ENCODE results near the gene VWF.
"Not testable (repeated sequence)": the region's sequence is repeated elsewhere in the genome, so short reads cannot be mapped to it uniquely, and the experiment has no call there.

VWF gene

DNA sequence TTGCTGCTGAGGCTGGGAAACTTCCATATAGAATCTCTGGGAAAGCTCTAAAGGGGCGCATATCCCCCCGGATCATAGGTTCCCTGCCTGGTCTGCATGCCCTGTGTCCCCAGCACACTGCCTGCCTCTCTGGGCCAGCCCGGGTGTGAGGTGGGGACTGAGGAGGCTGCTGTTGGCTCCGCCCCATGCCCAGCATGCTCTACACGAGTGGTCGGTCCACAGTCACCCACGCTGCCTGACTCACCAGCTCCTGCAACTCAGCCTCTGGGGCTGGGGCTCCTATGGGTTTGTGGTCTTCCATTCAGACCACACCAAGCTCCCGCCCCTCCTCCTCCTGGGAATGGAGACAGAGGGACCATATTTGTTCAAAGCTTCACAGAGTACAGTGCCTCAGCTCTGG is 90.9 kb downstream of the VWF start:
- no peaks in the 10 kb centered on the region for H3K9me3 ChIP-seq (replicated peaks in 1 of 11)
- H3K27ac ChIP-seq = no peak overlapping the region
- no peaks in the 10 kb centered on the region for H3K27me3 ChIP-seq
- no peak overlapping the region for H3K4me3 ChIP-seq
- H3K9ac ChIP-seq = no peak overlapping the region
- H3K4me1 ChIP-seq = no peaks in the 10 kb centered on the region
- no peaks in the 10 kb centered on the region for H3K36me3 ChIP-seq
- TF ChIP-seq Cebpa-rat (IDR thresholded peaks at IDR 0.05) = no peak
- H3K4me2 ChIP-seq = no peak overlapping the region
- H4K20me1 ChIP-seq = no peaks in the 10 kb centered on the region; a peak in 1 of 22 replicates

DNA sequence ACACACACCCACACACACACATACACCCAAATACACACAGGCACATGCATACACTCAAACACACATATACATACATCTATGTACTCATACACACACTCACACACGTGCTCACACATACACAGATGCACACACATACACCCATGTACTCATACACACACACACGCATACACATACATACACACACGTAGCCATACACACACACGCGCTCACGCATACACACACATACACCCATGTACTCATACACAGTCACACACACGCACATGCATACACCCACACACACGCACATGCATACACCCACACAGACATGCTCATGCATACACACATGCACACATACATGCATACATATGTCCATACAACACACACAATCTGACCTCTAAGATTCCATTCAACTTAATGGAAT is 91.7 kb downstream of the VWF start:
- Histone ChIP-seq H3K4me1 (no peaks in the 10 kb centered on the region), H3K4me2 (no peak overlapping the region), H3K4me3 (no peak overlapping the region), H3K9me3 (replicated peaks in 1 of 11) (peaks cover 0 to 5% (median 0%) of the 10 kb centered on the region in 11 experiments; a peak in 3 of 22 replicates), H3K36me3 (no peaks in the 10 kb centered on the region), H3K9ac (no peak overlapping the region), H3K27me3 (no peaks in the 10 kb centered on the region), H3K27ac (no peak overlapping the region), H4K20me1 (no peaks in the 10 kb centered on the region; a peak in 1 of 22 replicates)
- no peak for TF ChIP-seq Cebpa-rat (IDR thresholded peaks at IDR 0.05)

DNA sequence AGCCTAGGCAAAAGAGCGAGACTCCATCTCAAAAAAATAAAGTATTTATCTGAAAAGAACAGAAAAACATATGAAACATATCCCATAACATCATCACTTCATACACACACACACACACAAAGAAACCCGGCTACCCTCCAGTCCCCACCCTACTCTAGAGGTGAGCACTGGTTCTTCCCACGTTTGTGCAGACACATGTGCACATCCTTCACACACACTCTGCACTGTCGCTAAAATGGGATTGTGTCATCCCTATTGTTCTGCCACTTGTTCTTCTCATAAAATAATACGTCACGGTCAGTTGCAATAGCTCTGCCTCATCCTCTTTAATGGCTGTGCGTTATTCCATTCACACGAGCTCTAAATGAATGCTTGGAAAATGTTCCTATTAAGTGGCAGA is 93.5 kb downstream of the VWF start:
- TF ChIP-seq Cebpa-rat (IDR thresholded peaks at IDR 0.05) = no peak
- Histone ChIP-seq H3K4me2 (no peak overlapping the region), H3K9me3 (replicated peaks in 1 of 11) (peaks cover 0 to 13% (median 6%) of the 10 kb centered on the region in 11 experiments; a peak in 6 of 22 replicates), H3K4me3 (no peak overlapping the region), H3K27me3 (no peaks in the 10 kb centered on the region), H3K27ac (no peak overlapping the region), H3K4me1 (no peaks in the 10 kb centered on the region), H3K9ac (no peak overlapping the region), H4K20me1 (no peaks in the 10 kb centered on the region; a peak in 1 of 22 replicates), H3K36me3 (no peaks in the 10 kb centered on the region)

DNA sequence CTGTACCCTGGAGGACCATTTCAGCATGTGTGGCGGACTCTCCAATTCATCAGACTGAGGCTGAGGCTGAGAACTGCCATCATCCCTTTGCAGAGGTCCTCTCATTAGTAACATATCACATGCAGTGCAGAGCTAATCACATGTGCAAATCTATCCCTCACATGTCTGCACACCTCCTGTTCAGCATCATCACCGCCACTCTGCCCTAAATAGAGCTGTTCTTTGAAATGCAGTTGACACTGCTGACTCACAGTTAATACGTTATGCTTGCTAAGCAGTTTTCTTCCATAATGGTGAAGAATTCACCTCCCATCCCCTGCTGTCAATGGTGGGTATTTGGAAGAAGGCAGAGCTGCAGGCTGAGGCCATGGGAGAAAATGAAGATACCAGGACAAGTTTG is 94.4 kb downstream of the VWF start:
- Histone ChIP-seq H3K9ac (no peak overlapping the region), H3K4me3 (no peak overlapping the region), H3K9me3 (replicated peaks in 1 of 11) (peaks cover 0 to 13% (median 6%) of the 10 kb centered on the region in 11 experiments; a peak in 6 of 22 replicates), H4K20me1 (no peaks in the 10 kb centered on the region; a peak in 1 of 22 replicates), H3K36me3 (no peaks in the 10 kb centered on the region), H3K4me1 (no peaks in the 10 kb centered on the region), H3K27me3 (no peaks in the 10 kb centered on the region), H3K27ac (no peak overlapping the region), H3K4me2 (no peak overlapping the region)
- no peak for TF ChIP-seq Cebpa-rat (IDR thresholded peaks at IDR 0.05)

DNA sequence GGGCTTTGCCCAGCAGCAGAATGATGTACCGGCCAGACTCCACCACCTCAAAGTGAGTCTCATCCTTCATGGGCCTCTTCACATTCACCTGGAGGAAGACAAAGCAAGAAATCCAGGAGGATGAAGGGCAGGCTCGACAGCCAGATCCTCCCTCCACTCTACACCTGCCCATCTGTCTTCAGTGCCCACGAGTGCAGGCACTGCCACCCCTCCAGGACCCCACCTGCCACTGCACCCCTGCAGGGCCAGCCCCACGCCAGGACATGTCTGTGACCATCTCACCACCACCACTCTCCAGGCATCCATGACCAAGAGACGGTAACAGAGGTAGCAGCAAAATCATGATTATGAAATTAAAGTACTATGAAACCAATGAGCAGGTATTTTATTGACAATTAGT is 95.1 kb downstream of the VWF start:
- TF ChIP-seq Cebpa-rat (IDR thresholded peaks at IDR 0.05) = no peak
- Histone ChIP-seq H3K4me2 (no peak overlapping the region), H3K27me3 (no peaks in the 10 kb centered on the region), H3K27ac (no peak overlapping the region), H4K20me1 (no peaks in the 10 kb centered on the region), H3K4me1 (no peaks in the 10 kb centered on the region), H3K9ac (no peak overlapping the region), H3K36me3 (no peaks in the 10 kb centered on the region), H3K9me3 (replicated peaks in 1 of 11) (peaks cover 0 to 13% (median 6%) of the 10 kb centered on the region in 11 experiments; a peak in 6 of 22 replicates), H3K4me3 (no peak overlapping the region)

DNA sequence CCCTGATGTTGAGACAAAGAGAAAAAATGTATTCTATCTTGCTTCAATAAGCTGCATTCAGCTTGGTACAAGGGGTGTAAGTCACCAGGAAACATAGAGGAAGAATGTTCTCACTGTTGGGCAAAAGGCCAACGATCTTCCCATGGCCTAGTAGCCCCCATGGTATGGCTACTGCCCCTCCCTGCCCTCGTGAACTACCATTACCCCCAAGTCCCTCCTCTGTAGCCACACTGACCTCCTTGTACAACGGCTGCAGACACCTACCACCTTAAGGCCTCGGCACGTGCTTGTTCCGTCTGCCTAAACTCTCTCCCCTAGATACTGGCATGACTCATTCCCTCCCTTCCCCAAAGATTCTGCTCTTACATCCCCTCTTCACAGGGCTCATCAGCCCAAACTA is 97.5 kb downstream of the VWF start:
- Histone ChIP-seq H3K4me1 (peaks cover 0 to 2% (median 0%) of the 10 kb centered on the region in 10 experiments; a peak in 5 of 20 replicates), H3K9ac (no peak overlapping the region), H4K20me1 (no peaks in the 10 kb centered on the region), H3K9me3 (replicated peaks in 1 of 11) (peaks cover 0 to 13% (median 6%) of the 10 kb centered on the region in 11 experiments; a peak in 6 of 22 replicates), H3K27me3 (no peaks in the 10 kb centered on the region), H3K4me3 (no peak overlapping the region), H3K27ac (no peak overlapping the region), H3K4me2 (no peak overlapping the region), H3K36me3 (no peaks in the 10 kb centered on the region)
- no peak for TF ChIP-seq Cebpa-rat (IDR thresholded peaks at IDR 0.05)

DNA sequence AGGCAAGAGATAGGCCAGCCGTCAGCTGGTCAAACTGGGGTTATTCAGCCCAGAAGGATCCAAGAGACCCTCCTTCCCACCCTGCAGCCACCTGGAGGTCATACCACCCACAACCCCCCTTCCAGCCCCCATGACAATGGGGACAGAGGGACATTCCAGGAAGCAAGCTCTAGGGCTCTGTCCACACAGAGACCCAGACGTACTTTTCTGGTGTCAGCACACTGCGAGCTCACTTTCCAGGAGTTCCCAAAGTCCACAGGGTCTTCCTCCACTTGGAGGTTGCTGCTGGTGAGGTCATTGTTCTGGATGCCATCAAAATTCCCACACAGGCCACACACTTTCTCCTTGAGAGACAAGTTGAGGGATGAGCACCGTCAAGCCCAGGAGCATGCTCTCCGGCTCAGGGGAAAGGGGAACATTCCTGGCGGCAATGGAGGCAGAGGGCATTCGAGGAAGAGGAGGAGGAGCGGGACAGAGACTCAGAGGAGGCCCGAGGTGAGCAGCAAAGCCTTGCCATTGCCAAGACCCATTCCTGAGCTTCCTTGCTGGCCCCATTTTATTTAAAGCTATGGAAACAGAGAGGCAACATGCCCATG is 98.7 kb downstream of the VWF start:
- not testable (repeated sequence) for H3K4me3 ChIP-seq, H3K36me3 ChIP-seq, H3K4me2 ChIP-seq, H3K27me3 ChIP-seq, H4K20me1 ChIP-seq, H3K9ac ChIP-seq, H3K27ac ChIP-seq
- Histone ChIP-seq H3K9me3 (replicated peaks in 1 of 11) (peaks cover 0 to 13% (median 6%) of the 10 kb centered on the region in 11 experiments; a peak in 6 of 22 replicates), H3K4me1 (peaks cover 0 to 14% (median 12%) of the 10 kb centered on the region in 10 experiments; a peak in 15 of 20 replicates)

DNA sequence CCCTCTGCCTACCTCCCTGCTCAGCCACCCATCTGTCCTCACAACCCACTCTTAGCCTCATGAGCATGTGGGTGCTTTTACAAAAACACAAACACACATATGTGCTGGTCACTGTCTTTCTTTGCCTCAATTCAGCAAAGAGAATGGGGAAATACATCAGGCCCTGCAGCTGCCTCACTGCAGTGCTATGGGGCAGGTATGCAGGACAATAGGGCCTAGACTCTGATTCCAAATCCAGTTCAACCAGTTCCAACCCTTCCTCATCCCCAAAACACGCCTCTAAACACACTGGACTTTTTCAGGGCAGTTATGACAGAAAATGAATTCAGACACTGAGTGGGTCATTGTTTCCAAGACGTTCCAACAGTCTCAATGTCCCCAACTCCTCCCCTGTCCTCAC is 100.4 kb downstream of the VWF start:
- not testable (repeated sequence) for H4K20me1 ChIP-seq, H3K36me3 ChIP-seq, H3K4me2 ChIP-seq, H3K9ac ChIP-seq, H3K27ac ChIP-seq, H3K4me3 ChIP-seq, H3K27me3 ChIP-seq
- peaks cover 0 to 13% (median 6%) of the 10 kb centered on the region in 11 experiments; a peak in 6 of 22 replicates for H3K9me3 ChIP-seq (replicated peaks in 1 of 11)
- H3K4me1 ChIP-seq = peaks cover 0 to 20% (median 18%) of the 10 kb centered on the region in 10 experiments; a peak in 15 of 20 replicates

DNA sequence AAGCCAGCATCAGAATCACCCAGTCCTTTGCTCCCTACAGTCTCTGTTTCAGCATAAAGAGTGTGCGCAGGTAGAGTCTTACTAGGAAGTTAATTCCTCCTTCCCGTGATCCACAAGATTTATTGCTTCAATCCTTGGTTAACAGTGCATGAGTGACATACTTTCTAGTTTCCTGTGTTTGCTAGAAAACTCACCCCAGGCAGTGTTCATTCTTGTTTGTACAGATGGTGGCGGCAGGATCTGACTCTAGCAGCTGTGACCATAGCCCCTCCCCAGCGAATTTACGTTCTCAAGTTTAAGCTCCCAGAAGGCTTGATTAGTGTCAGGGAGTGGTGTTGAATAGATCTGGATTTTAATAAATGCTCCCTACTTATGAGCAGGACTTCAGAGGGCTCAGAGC is 103.5 kb downstream of the VWF start:
- Histone ChIP-seq H3K27ac (no peak overlapping the region), H3K4me3 (no peak overlapping the region), H3K4me1 (peaks cover 0 to 20% (median 18%) of the 10 kb centered on the region in 10 experiments; a peak in 15 of 20 replicates), H3K27me3 (no peaks in the 10 kb centered on the region), H4K20me1 (no peaks in the 10 kb centered on the region), H3K4me2 (peak overlapping the region in 9 of 11 experiments; percentile 35 to 87 (median 77); a peak in 18 of 22 replicates), H3K9me3 (replicated peaks in 1 of 11) (no peaks in the 10 kb centered on the region), H3K9ac (no peak overlapping the region), H3K36me3 (no peaks in the 10 kb centered on the region)
- TF ChIP-seq Cebpa-rat (IDR thresholded peaks at IDR 0.05) = no peak

DNA sequence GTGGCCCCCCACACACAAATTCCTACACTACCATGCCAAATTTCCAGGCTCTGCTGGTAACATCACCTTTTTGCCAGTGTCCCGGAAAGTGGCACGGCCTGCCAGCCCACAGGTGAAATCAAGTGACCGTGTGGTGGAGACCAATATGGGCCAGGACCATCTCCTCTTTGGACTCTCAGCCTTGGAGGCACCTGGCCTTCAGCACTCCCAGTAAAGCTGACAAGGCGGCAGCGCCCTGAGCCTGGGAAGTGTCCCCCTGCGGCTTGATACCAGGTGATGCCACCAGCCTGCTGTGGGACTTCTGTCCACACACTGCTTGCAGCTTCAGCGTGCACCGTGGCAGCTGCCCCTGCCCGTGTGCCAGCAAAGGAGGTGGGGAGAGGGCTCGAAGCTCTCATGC is 104.0 kb downstream of the VWF start:
- not testable (repeated sequence) for H3K36me3 ChIP-seq; H3K27ac ChIP-seq; H3K9ac ChIP-seq; H3K9me3 ChIP-seq (replicated peaks in 1 of 11); H3K4me3 ChIP-seq; H4K20me1 ChIP-seq; H3K27me3 ChIP-seq
- Histone ChIP-seq H3K4me1 (peaks cover 0 to 20% (median 18%) of the 10 kb centered on the region in 10 experiments; a peak in 15 of 20 replicates), H3K4me2 (peak overlapping the region in 9 of 11 experiments; percentile 35 to 87 (median 77); a peak in 16 of 22 replicates)

DNA sequence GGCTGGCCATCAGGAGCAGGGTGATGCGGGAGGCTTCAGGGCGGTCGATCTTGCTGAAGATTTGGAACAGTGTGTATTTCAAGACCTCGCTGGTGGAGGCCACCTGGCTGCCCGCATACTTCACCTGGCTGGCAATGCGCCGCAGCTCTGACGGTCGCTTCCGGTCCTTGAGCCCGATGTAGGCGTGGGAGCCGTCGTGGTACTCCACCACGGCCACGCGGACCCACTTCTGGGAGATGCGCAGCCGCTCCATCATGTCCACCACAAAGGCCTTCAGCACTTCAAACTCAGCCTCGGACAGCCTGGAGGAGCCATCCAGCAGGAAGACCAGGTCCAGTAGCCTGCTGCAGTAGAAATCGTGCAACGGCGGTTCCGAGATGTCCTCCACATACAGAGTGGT is 105.2 kb downstream of the VWF start:
- not testable (repeated sequence) for H3K9ac ChIP-seq; H4K20me1 ChIP-seq; H3K27ac ChIP-seq; H3K4me3 ChIP-seq; H3K9me3 ChIP-seq (replicated peaks in 1 of 11); H3K4me2 ChIP-seq; H3K27me3 ChIP-seq; H3K36me3 ChIP-seq
- H3K4me1 ChIP-seq = peaks cover 0 to 20% (median 18%) of the 10 kb centered on the region in 10 experiments; a peak in 15 of 20 replicates

Data from BLaER1 treated with 17β-estradiol and CSF1 and Interleukin-3, amounts not matched to agents 10 nM and 100 nM (cell line).